ENCODE measurements around the gene VPS45. TPM values are rescaled to one million over a fixed set of nuclear protein-coding genes. Genes with fewer than 3 reads are reported as not detected.

VPS45 gene
- total and polyA plus RNA-seq, 2 of the 8 experiments (the other 6 are each of a cell fraction or from before 2014, with no cell fraction given), result 19.1 to 27.6 TPM

DNA sequence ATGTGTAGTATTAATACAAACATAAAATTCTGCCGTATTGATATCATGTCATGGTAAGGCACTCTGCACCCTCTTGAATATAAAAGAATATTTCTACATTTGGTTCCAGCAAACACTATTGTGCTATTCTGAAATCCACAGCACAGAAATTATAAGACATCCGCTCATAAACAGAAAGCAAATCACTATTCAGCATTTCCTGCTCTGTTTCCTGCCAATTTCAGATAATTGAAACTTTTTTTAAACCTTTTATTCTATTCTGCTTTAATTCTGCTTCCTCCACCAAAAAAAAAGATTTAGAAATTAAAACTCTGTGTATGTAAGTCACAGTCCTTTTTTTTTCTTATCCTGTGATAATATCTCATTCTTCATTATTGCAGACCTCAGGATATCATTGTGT, 42.5 kb downstream of the VPS45 start:
- no peak overlapping the region for H3K4me2 ChIP-seq (ENCODE audit: insufficient read depth in 1 of 2, low read depth in 2 of 2, low read length in 2 of 2)
- 92% methylated on average over 2 of the region's 2 CpGs; no CpG with 5 or more reads in 1 of the 2 experiments for WGBS, 2 experiments (ENCODE audit: extremely low coverage in 1 of 2, insufficient coverage in 1 of 2, insufficient read length in 1 of 2, insufficient replicate concordance in 2 of 2, low coverage in 1 of 2, low lambda C conversion rate in 2 of 2, missing lambda C conversion rate in 1 of 2)
- FAIRE-seq, result no peak
- TF ChIP-seq, protein P1, sequence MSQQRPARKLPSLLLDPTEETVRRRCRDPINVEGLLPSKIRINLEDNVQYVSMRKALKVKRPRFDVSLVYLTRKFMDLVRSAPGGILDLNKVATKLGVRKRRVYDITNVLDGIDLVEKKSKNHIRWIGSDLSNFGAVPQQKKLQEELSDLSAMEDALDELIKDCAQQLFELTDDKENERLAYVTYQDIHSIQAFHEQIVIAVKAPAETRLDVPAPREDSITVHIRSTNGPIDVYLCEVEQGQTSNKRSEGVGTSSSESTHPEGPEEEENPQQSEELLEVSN (IDR thresholded peaks at IDR 0.05), result no peak
- TF ChIP-seq SIRT6 (IDR thresholded peaks at IDR 0.05; ENCODE audit: low read length), result no peak
- no peak for TF ChIP-seq SRF (IDR thresholded peaks at IDR 0.05; ENCODE audit: low read depth, low read length)
- TF ChIP-seq TCF12 (IDR thresholded peaks at IDR 0.05; ENCODE audit: low read depth, low read length), result no peak
- TF ChIP-seq CTBP2 (IDR thresholded peaks at IDR 0.05; ENCODE audit: borderline replicate concordance, insufficient read depth, insufficient read length, low read length), result no peak
- TF ChIP-seq CREB1 (IDR thresholded peaks at IDR 0.05), result no peak
- TF ChIP-seq CHD2 (IDR thresholded peaks at IDR 0.05; ENCODE audit: low read length), result no peak
- no peak for TF ChIP-seq CEBPB (IDR thresholded peaks at IDR 0.05; ENCODE audit: low read depth, low read length)
- no peak for TF ChIP-seq EP300 (IDR thresholded peaks at IDR 0.05; ENCODE audit: borderline replicate concordance in 1 of 2, low read depth in 2 of 2, low read length in 2 of 2)
- no peak for TF ChIP-seq POLR2A (IDR thresholded peaks at IDR 0.05; ENCODE audit: control extremely low read depth in 1 of 2, low read depth in 2 of 2, low read length in 2 of 2)
- no peak for TF ChIP-seq BCL11A (IDR thresholded peaks at IDR 0.05; ENCODE audit: low read depth in 2 of 2, low read length in 2 of 2)
- TF ChIP-seq, protein P2, sequence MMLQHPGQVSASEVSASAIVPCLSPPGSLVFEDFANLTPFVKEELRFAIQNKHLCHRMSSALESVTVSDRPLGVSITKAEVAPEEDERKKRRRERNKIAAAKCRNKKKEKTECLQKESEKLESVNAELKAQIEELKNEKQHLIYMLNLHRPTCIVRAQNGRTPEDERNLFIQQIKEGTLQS (IDR thresholded peaks at IDR 0.05; ENCODE audit: insufficient read depth, low read depth, low read length), result no peak
- no peak for TF ChIP-seq POU5F1 (IDR thresholded peaks at IDR 0.05; ENCODE audit: low read depth, low read length)
- no peak for TF ChIP-seq KDM1A (IDR thresholded peaks at IDR 0.05; ENCODE audit: borderline replicate concordance, low read length)

More for the DNA sequence above, 42.5 kb downstream of the VPS45 start:
- CTCF ChIA-PET (ENCODE audit: partially characterized antibody), result interaction anchor here (0.8 to 2.0 kb wide), 5 partner anchors 10 to 77 kb away, joined by 4 to 5 read pairs (median 5); no protein-coding TSS in a partner anchor
- Histone ChIP-seq H2AFZ (ENCODE audit: low read length) (no peak overlapping the region), H3K79me2 (ENCODE audit: control insufficient read depth in 1 of 2, insufficient read depth in 2 of 2, low read length in 2 of 2) (no peaks in the 10 kb centered on the region), H3K27ac (ENCODE audit: low read depth, low read length) (no peak overlapping the region), H3K4ac (replicated peaks; ENCODE audit: insufficient read length, low read depth, low read length) (no peak overlapping the region), H2BK120ac (replicated peaks; ENCODE audit: low read depth, low read length) (no peak overlapping the region), H4K91ac (replicated peaks; ENCODE audit: insufficient read length, low read length) (no peak overlapping the region), H3K9me3 (ENCODE audit: insufficient read depth in 2 of 2, low read depth in 1 of 2, low read length in 1 of 2) (0 out of 4 replicates have a peak, but pooled peaks cover 0 to 4% of the 10 kb centered on the region in 2 experiments), H4K8ac (ENCODE audit: extremely low read depth, insufficient read depth, low read length) (no peak overlapping the region), H3K27me3 (replicated peaks in 1 of 4; ENCODE audit: control insufficient read depth in 3 of 4, extremely low read depth in 1 of 4, insufficient read depth in 3 of 4, low read length in 3 of 4) (no peaks in the 10 kb centered on the region), H3K23ac (ENCODE audit: insufficient read length) (no peak overlapping the region), H4K5ac (ENCODE audit: insufficient read length, low read depth, low read length) (no peak overlapping the region), H3K23me2 (ENCODE audit: low read depth, low read length) (no peaks in the 10 kb centered on the region), H2AK5ac (ENCODE audit: low read depth, low read length) (no peak overlapping the region), H3K36me3 (ENCODE audit: control insufficient read depth in 2 of 4, insufficient read depth in 4 of 4, low read length in 3 of 4) (peaks cover 0 to 4% (median 0%) of the 10 kb centered on the region in 4 experiments; a peak in 1 of 8 replicates), H3K79me1 (ENCODE audit: low read depth, low read length) (no peaks in the 10 kb centered on the region), H3K18ac (ENCODE audit: extremely low read depth, low read length) (no peak overlapping the region), H2BK5ac (ENCODE audit: low read depth, low read length) (no peak overlapping the region), H2BK12ac (ENCODE audit: low read depth, low read length) (no peak overlapping the region), H2BK20ac (ENCODE audit: low read length) (no peak overlapping the region), H3K4me3 (ENCODE audit: extremely low read depth in 1 of 4, insufficient read depth in 2 of 4, low read depth in 3 of 4, low read length in 4 of 4) (no peak overlapping the region), H2BK15ac (ENCODE audit: low read length) (no peak overlapping the region), H3K14ac (ENCODE audit: insufficient read length) (no peak overlapping the region), H4K20me1 (replicated peaks in 1 of 2; ENCODE audit: control insufficient read depth in 1 of 2, insufficient read depth in 2 of 2, low read length in 2 of 2) (no peaks in the 10 kb centered on the region), H3K4me1 (replicated peaks in 1 of 4; ENCODE audit: control insufficient read depth in 3 of 4, insufficient read depth in 4 of 4, low read length in 3 of 4) (no peaks in the 10 kb centered on the region), H3K56ac (replicated peaks; ENCODE audit: insufficient read length, low read depth, low read length) (no peak overlapping the region), H3K9ac (replicated peaks in 1 of 4; ENCODE audit: extremely low read depth in 1 of 4, low read depth in 3 of 4, low read length in 3 of 4) (no peak overlapping the region)
- POLR2A ChIA-PET (ENCODE audit: partially characterized antibody), result interaction anchor here (0.9 kb wide), 1 partner anchor 53 kb away, joined by 3 read pairs; no protein-coding TSS in a partner anchor
- DNase-seq (ENCODE audit: low read depth in 1 of 2, low spot score in 2 of 2), result no peak

All from H1 (cell line).